HEK293 (cell line): ENCODE data around the gene PTGDR.

Experiments used
- ZBTB48 ChIP-seq: fragments of 450-650 bp; formaldehyde crosslinking; IDR thresholded peaks from 2 replicates; pipeline ENCODE4 v1.5.1; 2016; ENCODE audit warnings: missing biosample characterization, missing genetic modification characterization
- ZFP3 ChIP-seq: fragments of 450-650 bp; formaldehyde crosslinking; IDR thresholded peaks from 2 replicates; pipeline ENCODE4 v1.5.1; 2016; ENCODE audit warnings: low read depth, missing biosample characterization, missing genetic modification characterization
- ZNF121 ChIP-seq: fragments of 450-650 bp; formaldehyde crosslinking; IDR thresholded peaks from 2 replicates; pipeline ENCODE4 v1.5.1; 2016; ENCODE audit warnings: missing biosample characterization, missing genetic modification characterization
- ZNF24 ChIP-seq: fragments of 450-650 bp; formaldehyde crosslinking; IDR thresholded peaks from 2 replicates; pipeline ENCODE4 v1.5.1; 2016; ENCODE audit warnings: missing biosample characterization, missing genetic modification characterization
- ZNF324 ChIP-seq: fragments of 450-650 bp; formaldehyde crosslinking; IDR thresholded peaks from 2 replicates; pipeline ENCODE4 v1.5.1; 2016; ENCODE audit warnings: missing biosample characterization, missing genetic modification characterization
- ZNF521 ChIP-seq: fragments of 450-650 bp; formaldehyde crosslinking; IDR thresholded peaks from 2 replicates; pipeline ENCODE4 v1.5.1; 2017; ENCODE audit warnings: missing biosample characterization, mild to moderate bottlenecking, missing genetic modification characterization
- ZNF558 ChIP-seq: fragments of 450-650 bp; formaldehyde crosslinking; IDR thresholded peaks from 2 replicates; pipeline ENCODE4 v1.5.1; 2016; ENCODE audit warnings: missing biosample characterization, missing genetic modification characterization
- ZNF777 ChIP-seq: fragments of 450-650 bp; formaldehyde crosslinking; IDR thresholded peaks from 2 replicates; pipeline ENCODE4 v1.5.1; 2017; ENCODE audit warnings: missing biosample characterization, missing genetic modification characterization, borderline replicate concordance
- ZSCAN30 ChIP-seq: fragments of 450-650 bp; IDR thresholded peaks from 2 replicates; pipeline ENCODE4 v1.5.1; 2018; ENCODE audit warnings: missing biosample characterization, mild to moderate bottlenecking, missing genetic modification characterization, moderate library complexity
- ZSCAN5A ChIP-seq: fragments of 450-650 bp; formaldehyde crosslinking; IDR thresholded peaks from 2 replicates; pipeline ENCODE4 v1.5.1; 2016; ENCODE audit warnings: missing biosample characterization, missing genetic modification characterization
- TF ChIP-seq, protein P1 (sequence below): fragments of 450-650 bp; formaldehyde crosslinking; IDR thresholded peaks from 2 replicates; pipeline ENCODE4 v1.5.1; 2016; ENCODE audit warnings: missing biosample characterization, missing genetic modification characterization
- TF ChIP-seq, protein P2 (sequence below): fragments of 450-650 bp; formaldehyde crosslinking; IDR thresholded peaks from 2 replicates; pipeline ENCODE4 v1.5.1; 2016; ENCODE audit warnings: missing biosample characterization, missing genetic modification characterization

- TF ChIP-seq, protein P1, sequence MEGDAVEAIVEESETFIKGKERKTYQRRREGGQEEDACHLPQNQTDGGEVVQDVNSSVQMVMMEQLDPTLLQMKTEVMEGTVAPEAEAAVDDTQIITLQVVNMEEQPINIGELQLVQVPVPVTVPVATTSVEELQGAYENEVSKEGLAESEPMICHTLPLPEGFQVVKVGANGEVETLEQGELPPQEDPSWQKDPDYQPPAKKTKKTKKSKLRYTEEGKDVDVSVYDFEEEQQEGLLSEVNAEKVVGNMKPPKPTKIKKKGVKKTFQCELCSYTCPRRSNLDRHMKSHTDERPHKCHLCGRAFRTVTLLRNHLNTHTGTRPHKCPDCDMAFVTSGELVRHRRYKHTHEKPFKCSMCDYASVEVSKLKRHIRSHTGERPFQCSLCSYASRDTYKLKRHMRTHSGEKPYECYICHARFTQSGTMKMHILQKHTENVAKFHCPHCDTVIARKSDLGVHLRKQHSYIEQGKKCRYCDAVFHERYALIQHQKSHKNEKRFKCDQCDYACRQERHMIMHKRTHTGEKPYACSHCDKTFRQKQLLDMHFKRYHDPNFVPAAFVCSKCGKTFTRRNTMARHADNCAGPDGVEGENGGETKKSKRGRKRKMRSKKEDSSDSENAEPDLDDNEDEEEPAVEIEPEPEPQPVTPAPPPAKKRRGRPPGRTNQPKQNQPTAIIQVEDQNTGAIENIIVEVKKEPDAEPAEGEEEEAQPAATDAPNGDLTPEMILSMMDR (tag by site-specific recombination), result no peak
- no peak for TF ChIP-seq ZFP3 (tag by site-specific recombination)
- no peak for TF ChIP-seq ZSCAN5A (tag by site-specific recombination)
- no peak for TF ChIP-seq ZSCAN30 (tag by site-specific recombination)
- no peak for TF ChIP-seq ZNF777 (tag by site-specific recombination)
- TF ChIP-seq ZNF121 (tag by site-specific recombination), result no peak
- no peak for TF ChIP-seq ZNF521 (tag by site-specific recombination)
- TF ChIP-seq, protein P2, sequence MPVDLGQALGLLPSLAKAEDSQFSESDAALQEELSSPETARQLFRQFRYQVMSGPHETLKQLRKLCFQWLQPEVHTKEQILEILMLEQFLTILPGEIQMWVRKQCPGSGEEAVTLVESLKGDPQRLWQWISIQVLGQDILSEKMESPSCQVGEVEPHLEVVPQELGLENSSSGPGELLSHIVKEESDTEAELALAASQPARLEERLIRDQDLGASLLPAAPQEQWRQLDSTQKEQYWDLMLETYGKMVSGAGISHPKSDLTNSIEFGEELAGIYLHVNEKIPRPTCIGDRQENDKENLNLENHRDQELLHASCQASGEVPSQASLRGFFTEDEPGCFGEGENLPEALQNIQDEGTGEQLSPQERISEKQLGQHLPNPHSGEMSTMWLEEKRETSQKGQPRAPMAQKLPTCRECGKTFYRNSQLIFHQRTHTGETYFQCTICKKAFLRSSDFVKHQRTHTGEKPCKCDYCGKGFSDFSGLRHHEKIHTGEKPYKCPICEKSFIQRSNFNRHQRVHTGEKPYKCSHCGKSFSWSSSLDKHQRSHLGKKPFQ (tag by site-specific recombination), result no peak
- TF ChIP-seq ZBTB48 (tag by site-specific recombination), result no peak
- TF ChIP-seq ZNF24 (tag by site-specific recombination), result no peak
- TF ChIP-seq ZNF558 (tag by site-specific recombination), result no peak
- no peak for TF ChIP-seq ZNF324
These were observed 35.7 kb downstream of the PTGDR start for GRCh38 chr14:52303236-52303635.
